Kidney capillary endothelial cell (primary cell): Measurements from ENCODE around the gene FLT3.
A peak's percentile ranks its signal among the peaks of the same experiment; 100 is the strongest.
"Not testable (repeated sequence)": the region's sequence is repeated elsewhere in the genome, so short reads cannot be mapped to it uniquely, and the experiment has no call there.

Experiments used
- DNase-seq: peaks from one replicate; pipeline ENCODE4 v3.0.0-alpha.2; 2018; ENCODE audit warnings: low spot score

Gene FLT3

DNA sequence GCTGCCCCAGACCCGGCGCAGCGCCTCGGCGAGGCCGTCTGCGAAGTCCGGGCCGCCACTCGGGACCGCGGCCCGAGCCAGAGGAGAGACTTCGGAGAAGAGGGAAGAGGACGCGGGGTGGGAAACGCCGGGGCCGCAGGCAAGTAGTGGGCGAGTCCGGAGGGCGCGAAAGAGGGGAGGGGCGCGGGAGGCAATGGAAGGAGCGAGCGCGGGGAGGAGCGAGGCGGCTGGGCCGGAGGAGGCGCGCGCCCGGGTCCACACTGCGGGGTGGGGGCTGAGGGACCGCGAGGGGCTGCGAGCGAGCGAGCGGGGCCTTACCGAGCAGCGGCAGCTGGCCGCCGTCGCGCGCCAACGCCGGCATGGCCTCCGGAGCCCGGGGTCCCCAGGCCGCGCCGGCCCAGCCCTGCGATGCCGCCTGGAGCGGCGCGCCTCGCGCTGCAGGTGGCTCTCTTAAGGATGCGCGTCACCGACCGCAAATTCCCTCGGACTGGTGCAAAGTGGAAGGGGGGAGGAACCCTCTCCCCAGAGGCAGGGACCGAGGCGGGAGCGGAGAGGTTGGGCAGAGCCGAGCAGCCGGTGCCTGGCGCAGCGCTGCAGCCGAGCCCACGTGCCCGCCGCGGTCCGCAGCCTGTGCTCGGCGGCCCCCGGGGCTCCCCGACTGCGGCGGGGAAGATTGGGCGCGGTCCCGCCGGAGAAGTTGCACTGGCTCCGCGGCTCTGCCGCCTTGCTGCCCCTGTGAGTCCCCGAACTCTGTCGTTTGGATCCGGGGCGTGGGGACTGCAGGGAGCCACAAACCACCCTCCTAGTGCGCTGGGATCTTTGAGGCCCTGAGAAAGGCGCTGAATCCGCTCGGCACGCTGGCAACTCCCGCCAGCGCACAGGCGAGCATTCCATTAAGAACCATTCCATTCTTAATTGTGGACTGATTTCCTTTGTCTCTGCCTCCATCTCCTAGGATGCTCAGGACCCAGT lies at the start of gene FLT3:
Gene FLT3 (minus strand): TSS at position 427 of the 972 bp plus-strand sequence. CDS start 66 bp downstream, at position 361.
- no peak for DNase-seq

DNA sequence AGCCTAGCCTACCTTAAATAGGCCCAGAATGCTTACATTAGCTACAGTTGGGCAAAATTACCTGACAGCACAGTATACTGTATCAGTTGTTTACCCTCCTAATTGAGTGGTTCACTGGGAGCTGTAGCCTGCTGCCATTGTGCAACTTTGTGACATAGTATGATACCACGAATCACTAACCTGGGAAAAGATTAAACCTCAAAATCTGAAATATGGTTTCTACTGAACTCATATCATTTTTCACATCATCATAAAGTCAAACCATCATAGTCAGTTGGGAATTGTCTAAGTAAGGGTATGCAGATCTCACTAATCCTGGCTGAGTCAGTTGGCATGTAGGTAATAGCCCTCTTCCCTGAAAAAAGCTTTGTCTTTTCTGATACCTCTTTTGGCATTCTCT lies 47.1 kb upstream of the FLT3 start:
- no peak for DNase-seq

DNA sequence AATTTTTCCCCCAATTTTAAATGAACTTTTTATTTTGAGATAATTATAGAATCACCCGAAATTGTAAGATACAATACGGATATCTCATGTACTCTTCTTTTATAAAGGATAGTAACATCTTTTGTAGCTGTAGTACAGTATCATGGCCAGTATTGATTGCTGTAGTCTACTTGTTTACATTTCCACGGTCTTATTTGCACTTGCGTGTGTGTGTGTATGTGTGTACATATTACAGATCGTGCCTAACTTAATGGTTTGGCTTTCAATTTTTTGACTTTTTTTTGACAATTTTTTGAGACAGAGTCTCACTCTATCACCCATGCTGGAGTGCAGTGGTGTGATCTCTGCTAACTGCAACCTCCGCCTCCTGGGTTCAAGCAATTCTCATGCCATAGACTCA lies 44.7 kb upstream of the FLT3 start:
- DNase-seq = no peak

DNA sequence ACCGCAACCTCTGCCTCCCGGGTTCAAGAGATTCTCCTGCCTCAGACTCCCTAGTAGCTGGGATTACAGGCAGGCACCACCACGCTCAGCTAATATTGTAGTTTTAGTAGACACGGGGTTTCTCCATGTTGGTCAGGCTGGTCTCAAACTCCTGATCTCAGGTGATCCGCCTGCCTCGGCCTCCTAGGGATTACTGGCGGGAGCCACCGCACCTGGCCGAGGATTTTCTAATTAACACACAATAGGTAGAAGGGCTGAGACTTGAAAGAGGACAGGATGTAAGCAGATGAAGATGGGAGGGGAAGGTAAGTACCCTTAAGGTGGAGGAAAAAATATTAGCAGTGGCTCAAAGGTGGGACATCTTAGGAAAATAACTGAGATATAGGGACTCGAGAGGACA lies 41.2 kb upstream of the FLT3 start:
- not testable (repeated sequence) for DNase-seq

DNA sequence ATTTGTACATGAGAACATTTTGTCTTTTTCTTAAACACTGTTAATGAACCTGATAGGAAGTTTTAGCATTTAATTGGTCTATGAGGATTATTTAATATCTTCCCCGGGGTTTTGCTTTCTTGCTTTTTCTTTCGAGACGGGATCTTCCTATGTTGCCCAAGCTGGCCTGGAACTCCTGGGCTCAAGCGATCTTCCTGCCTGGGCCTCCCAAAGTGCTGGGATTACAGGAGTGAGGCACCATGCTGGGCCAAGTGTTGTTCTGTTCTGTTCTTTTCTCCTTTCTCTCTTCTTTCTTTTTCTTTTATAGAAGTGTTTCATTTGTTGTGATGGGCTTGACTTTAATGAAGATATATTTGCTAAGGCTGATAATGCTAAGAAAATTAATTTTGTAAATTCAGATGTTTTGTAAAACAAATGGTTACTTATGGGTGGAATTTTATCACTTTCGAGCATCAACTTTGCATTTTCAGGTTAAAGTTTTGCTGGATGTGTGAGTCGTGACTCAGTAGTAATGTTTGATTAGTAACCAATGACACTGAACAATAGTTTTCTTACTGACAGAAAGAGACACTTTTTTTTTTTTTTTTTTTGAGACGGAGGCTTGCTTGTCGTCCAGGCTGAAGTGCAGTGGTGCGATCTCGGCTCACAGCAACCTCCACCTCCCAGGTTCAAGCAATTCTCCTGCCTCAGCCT lies 40.2 kb upstream of the FLT3 start:
- DNase-seq = no peak

DNA sequence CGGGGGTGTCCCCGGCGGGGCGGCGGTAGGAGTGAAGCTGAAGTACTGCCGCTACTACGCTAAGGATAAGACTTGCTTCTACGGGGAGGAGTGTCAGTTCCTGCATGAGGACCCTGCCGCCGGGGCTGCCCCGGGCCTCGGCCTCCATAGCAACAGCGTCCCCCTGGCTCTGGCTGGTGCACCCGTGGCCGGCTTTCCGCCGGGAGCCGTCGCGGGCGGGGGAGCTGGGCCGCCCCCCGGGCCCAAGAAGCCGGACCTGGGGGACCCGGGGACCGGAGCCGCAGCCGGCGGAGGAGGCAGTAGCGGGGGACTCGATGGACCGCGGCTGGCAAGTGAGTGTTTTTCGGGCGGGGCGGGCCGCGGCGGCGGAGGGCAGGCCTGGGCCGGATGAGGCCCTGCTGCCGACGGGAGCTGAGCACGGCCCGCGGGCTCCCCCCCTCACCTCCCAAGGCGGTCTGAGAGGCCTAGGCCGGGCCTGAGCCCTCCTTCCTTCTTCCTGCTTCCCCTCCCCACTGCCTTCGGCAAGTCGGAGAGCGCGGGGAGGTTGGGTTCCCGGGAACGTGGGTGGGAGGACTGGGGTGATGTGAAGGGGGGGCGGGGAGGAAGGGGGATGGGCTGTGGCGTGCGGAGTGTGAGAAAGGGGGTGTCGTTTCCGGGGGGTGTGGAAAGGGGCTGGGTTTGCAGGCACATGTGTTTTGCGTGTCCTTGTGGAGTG lies 38.5 kb upstream of the FLT3 start:
- DNase-seq = peak; percentile 36

DNA sequence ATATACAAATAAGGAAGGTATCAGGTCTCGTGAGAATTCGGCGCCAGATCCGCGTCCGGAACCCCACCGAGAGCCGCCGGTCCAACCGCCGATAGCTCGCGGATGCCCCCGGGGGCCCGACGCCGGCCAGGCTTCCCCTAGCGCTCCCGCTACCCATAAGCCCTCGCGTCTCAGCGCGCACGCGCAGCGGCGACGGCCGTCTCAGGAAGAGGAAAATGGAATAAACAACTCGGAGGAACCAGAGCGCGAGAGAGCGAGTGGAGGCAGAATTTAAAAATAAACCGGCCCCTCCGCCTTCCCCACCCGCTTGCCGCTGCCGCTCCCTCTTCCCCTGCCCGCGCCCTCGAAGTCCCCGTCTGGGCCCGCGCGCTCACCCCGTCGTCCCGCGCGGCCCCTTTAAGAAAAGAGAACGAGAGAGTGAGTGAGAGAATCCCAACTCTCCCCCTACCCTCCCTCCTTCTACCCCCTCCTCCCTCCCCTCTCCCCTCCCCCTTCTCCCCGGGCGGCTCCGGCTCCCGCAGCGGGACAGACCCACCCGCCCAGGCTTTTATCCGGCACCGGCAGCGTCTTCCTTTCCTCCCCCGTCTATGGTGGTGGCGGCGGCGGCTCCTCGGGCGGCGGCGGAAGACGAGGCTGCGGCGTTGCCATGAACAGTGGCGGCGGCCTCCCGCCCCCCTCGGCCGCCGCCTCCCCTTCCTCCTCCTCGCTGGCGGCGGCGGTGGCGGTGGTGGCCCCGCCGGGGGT lies 37.8 kb upstream of the FLT3 start, which contains the start of gene PAN3:
Gene PAN3 (plus strand): TSS at position 534 of the 744 bp plus-strand sequence. CDS start 113 bp downstream, at position 647.
- DNase-seq = peak; percentile 76

DNA sequence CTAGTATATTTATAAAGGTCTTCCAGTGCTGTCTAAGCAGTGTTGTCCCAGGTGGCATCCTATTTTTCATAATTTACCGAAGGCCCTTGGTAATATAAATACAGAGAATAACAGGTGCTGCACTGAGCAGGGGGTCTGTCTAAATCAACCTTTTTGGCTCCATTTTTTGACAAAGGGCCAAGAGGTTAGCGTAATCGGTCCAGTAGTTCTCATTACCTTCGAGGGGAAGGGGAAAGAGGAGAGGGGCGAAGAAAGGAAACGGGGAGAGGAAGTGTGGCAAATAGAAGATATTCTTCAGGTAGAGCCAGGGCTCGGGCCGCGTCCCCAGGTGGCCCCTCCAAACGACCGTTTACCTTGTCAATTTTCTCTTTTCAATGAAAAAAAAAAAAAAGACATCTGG lies 37.2 kb upstream of the FLT3 start:
- no peak for DNase-seq

DNA sequence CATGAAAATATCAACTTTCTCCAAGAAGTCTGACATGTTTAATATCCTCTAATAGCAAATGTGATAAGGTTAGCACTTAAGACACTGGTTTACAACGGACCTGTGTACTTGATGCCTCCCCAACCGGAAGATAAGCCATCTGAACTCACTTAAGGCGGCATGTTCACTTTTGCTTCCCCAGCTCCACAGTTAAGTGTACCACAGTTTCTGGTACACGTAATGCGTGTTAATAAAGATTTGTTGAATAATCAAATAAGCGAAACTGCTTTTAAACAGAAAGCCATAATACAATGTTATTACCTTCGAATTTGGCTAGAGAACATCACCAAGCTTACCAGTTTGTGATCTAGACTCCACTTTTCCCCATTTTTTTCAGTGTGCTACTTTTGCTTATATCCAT lies 36.5 kb upstream of the FLT3 start:
- DNase-seq = no peak

DNA sequence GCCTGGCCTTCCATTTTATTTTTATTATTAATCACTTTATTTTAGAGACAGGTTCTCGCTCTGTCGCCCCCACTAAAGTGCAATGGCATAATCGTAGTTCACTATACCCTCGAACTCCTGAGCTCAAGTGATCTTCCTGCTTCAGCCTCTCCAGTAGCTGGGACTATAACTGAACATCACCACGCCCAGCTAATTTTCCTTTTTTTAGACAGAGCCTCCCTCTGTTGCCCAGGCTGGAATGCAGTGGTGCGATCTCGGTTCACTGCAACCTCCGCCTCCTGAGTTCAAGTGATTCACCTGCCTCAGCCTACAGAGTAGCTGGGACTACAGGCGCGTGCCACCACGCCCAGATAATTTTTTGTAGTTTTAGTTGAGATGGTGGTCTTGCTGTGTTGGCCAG lies 31.3 kb upstream of the FLT3 start:
- DNase-seq = no peak

DNA sequence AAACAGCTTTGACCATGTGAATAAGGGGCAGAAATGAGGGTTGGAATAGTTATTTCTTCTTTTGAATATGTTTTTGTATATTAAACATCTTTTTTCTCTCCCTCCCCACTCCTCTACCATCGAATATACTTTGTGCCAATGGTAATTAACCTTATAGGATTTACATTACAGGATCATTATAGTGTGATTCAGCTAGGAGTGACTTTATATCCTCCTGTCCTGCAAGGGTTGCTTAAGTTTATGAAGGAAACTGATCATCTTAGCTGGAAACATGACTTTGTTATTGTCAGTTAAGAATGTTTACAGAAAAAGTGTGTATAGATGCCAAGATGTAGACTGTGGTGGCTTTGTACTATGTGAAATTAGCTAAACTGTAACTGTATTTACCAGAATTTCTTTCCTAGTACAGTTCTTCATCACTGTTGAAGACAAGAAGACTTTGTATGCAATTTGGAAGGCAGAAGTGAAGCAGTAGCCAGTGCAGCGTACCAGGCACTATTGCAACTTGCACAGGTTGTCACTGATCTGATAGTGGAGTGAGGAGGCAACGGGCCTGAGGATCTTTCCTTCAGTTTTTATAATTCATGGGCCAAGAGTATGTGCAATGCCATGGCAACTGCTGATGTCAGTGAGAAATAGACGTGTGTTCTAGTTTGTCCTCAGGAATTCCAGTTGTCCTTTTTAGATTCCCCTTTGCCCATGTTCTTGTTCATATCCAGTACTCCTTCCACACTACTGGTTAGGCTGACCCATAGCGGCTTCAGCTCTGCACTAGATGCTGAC lies 29.7 kb upstream of the FLT3 start:
- no peak for DNase-seq

DNA sequence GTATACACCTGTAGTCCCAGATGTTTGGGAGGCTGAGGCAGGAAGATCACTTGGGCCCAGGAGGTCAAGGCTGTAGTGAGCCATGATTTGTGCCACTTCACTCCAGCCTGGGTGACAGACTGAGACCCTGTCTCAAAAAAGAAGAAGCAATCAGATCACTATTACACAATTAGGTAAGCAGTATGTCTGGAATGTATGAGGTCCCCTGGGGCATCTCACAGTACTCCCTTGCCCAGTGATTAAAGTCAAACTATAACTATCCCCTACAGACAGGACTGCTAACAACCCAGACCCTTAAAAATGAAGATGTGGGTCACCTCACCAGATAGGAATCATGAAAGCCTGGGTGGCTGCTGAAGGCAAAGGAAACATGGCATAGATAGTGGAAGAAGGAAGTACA lies 28.6 kb upstream of the FLT3 start:
- DNase-seq = no peak

DNA sequence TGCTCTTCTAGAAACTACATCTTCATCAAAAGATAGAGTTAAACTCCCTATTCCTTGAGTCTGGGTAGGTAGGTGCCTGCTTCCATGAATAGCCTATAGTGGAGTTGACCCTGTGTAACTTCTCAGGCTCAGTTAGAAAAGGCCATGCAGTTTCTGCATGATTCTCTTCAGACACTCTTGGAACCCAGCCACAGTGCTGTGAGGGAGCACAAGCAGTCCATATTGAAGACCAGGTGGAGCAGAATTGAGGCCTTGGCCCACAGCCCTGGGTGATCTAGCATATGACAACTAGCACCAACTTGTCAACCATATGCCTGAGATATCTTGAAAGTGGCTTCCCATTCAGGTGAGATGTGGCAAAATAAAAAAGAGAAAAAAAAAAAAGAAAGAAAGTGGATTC lies 27.7 kb upstream of the FLT3 start:
- no peak for DNase-seq

DNA sequence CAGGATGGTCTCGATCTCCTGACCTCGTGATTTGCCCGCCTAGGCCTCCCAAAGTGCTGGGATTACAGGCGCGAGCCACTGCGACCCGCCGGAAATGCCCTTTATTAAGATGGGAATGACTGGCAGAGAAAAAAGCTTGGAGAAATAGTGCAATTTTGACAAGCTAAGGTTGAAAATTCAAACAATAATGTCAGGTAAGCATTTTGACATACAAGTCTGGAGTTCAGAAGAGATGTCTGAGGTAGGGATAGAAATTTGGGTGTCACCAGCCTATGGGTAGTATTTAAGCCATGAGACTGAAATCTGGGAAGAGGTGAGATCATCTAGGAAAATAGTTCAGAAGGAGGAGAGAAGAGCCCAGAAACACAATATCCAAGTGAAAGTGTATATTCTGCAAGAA lies 20.8 kb upstream of the FLT3 start:
- DNase-seq = no peak

DNA sequence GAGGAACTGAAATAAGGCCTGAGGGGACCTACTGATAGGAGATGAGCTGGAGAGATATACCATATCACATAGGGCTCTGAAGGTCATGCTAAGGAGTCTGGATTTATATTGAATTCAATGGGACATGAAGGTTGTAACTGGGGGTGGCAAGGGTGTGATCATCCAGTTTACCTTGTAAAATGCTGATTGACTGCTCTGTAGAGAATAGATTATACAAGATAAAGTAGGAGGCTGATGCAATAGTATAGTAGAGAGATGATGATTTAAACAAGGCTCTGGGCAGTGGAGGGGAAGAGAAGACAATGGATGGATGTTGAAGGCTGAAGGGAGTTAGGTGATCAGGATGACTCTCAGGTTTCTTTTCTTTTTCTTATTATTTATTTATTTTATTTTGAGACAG lies 19.9 kb upstream of the FLT3 start:
- DNase-seq = no peak

DNA sequence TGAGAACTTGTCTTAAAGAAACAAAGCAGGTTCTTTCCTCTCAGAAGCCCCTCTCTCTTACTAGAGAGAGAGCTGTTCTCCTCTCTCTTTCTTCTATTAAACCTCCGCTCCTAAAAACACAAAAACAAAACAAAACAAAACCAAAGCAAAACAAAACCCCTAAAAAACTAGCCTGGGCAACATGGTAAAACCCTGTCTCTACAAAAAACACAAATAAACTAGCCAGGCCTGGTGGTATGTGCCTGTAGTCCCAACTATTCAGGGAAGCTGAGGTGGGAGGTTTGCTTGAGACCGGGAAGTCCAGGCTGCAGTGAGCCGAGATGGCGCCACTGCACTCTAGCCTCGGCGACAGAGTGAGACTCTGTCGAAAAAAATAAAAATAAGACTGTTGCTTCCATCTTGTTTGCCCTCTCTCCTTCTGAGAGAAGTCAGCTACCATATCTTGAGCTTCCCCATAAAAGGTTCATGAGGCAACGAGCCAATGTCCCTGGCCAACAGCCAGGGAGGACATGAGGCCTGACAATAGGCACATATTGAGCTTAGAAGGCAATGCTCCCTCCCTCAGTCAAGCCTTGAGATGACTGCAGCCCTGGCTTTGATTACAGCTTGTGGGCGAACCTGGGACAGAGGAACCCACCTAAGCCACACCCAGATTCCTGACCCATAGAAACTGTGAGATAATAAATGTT lies 17.5 kb upstream of the FLT3 start:
- no peak for DNase-seq

DNA sequence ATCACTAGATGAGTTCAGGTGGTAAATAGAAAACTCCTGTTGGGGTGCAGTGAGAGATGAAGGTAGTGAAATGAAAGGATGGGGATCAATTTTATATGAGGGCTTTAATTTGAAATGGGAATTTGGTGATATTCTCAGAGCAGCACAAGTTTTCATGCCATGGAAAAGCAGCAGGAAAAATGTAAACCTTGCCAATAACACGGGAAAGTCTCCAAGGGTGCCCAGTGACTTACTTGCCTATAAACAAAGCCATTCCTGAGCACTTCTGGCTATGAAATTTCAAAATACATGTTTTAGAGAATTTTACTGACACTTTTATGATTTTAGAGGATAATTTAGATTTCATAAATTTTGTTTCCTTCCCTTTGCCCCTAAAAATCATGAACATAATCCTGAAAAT lies 16.4 kb upstream of the FLT3 start:
- no peak for DNase-seq

DNA sequence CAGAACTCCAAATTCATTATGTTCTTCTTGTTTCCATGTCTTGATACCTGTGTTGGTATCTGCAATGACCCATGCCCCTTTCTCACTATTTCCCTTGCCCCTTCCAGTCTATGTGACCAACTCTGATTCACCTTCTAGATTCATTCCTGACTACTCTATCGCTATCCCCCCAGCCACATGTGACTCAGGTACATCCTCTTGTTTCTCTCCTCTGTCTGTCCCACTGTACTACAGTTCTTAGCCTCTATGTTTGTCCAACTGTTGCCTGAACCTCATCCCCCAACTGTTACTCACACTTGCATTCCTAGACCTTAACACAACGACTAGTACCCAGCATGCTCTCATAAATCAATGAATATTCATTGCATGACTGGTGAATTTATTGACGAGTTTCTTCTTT lies 10.0 kb upstream of the FLT3 start:
- DNase-seq = no peak

DNA sequence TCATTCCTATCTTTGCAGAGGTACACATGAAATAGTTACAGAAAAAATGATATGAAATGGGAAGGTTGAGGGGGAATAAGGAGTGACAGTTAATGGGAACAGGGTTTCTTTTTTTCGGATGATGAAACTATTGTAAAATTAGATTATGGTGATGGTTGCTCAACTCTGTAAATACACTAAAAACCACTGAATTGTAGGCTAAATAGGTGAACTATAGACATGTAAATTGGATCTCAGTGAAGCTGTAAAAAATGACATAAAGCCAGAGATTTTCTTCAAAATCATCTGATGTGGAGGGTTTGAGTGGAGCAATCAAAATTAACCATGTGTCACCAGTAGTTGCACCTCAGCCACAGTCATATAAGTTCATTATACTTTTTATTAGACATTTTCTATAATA lies 6.6 kb upstream of the FLT3 start:
- no peak for DNase-seq

DNA sequence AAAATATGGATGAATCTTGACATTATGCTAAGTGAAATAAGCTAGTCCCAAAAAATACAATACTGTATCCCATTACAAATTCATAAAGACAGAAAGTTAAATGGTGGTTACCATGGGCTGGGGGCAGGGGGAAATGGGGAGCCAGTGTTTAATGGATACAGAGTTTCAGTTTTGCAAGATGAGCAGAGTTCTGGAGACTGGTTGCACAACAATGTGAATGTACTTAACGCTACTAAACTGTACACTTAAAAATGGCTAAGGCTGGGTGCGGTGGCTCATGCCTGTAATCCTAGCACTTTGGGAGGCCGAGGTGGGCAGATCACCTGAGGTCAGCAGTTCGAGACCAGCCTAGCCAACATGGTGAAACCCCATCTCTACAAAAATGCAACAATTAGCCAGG lies 1.5 kb upstream of the FLT3 start:
- not testable (repeated sequence) for DNase-seq
